GM23338 (cell line): ENCODE measurements around the gene TBC1D12. TPM values are rescaled to one million over a fixed set of nuclear protein-coding genes. Genes with fewer than 3 reads are reported as not detected.

ENCODE experiments used
- ATAC-seq: fragments of 200-7000 bp; cut with Tn5 transposase; 3 replicates; pipeline ENCODE4 v1.9.1; 2020
- DNase-seq: peaks from one replicate; pipeline ENCODE4 v3.0.0-alpha.2; 2015; ENCODE audit warnings: low spot score
- H2AFZ ChIP-seq: fragments of 200-600 bp; sonication (generic); 2 replicates; pipeline ENCODE4 v1.8.0; 2016; ENCODE audit warnings: antibody characterized with exemption, mild to moderate bottlenecking, moderate library complexity
- H3F3A ChIP-seq: fragments of 200-600 bp; sonication (generic); replicated peaks from 2 replicates; pipeline ENCODE4 v1.8.0; 2017; ENCODE audit warnings: antibody characterized with exemption, mixed run types, low read depth
- H3K27ac ChIP-seq: fragments of 200-600 bp; sonication (generic); 2 replicates; pipeline ENCODE4 v1.6.1; 2016; ENCODE audit warnings: low read depth
- H3K27me3 ChIP-seq: fragments of 200-600 bp; sonication (generic); 2 replicates; pipeline ENCODE4 v1.8.0; 2016; ENCODE audit warnings: mild to moderate bottlenecking, mixed run types, moderate library complexity; ENCODE audit not compliant: insufficient read depth
- H3K36me3 ChIP-seq: fragments of 200-600 bp; sonication (generic); 2 replicates; pipeline ENCODE4 v1.8.0; 2016; ENCODE audit warnings: mild to moderate bottlenecking; ENCODE audit not compliant: insufficient read depth
- H3K4me1 ChIP-seq: fragments of 200-600 bp; sonication (generic); 2 replicates; pipeline ENCODE4 v1.8.0; 2016; ENCODE audit warnings: mild to moderate bottlenecking, moderate library complexity; ENCODE audit not compliant: insufficient read depth
- H3K4me2 ChIP-seq: fragments of 200-600 bp; sonication (generic); 2 replicates; pipeline ENCODE4 v1.7.1; 2017; ENCODE audit warnings: mixed run types
- H3K4me3 ChIP-seq: fragments of 200-600 bp; sonication (generic); 2 replicates; pipeline ENCODE4 v1.6.1; 2016; ENCODE audit warnings: mixed run types
- H3K79me2 ChIP-seq: fragments of 200-600 bp; sonication (generic); replicated peaks from 2 replicates; pipeline ENCODE4 v1.8.0; 2017; ENCODE audit warnings: mild to moderate bottlenecking; ENCODE audit not compliant: insufficient read depth
- H3K9me2 ChIP-seq: fragments of 200-600 bp; sonication (generic); 2 replicates; pipeline ENCODE4 v1.8.0; 2017; ENCODE audit not compliant: insufficient read depth
- H4K20me1 ChIP-seq: fragments of 200-600 bp; sonication (generic); replicated peaks from 2 replicates; pipeline ENCODE4 v1.8.0; 2017; ENCODE audit warnings: mild to moderate bottlenecking; ENCODE audit not compliant: insufficient read depth
- H3K27ac Mint-ChIP-seq: 2 replicates; pipeline ENCODE4 v1.8.0; 2020; ENCODE audit warnings: inconsistent platforms, mild to moderate bottlenecking, moderate library complexity, mixed read lengths
- H3K27me3 Mint-ChIP-seq: 3 replicates; pipeline ENCODE4 v1.8.0; 2022; ENCODE audit warnings: low read depth, mild to moderate bottlenecking, moderate library complexity, mixed read lengths, inconsistent platforms; ENCODE audit not compliant: insufficient read depth, poor library complexity
- H3K36me3 Mint-ChIP-seq: 3 replicates; pipeline ENCODE4 v1.8.0; 2021; ENCODE audit warnings: low read depth, mild to moderate bottlenecking, inconsistent platforms, moderate library complexity, mixed read lengths
- H3K4me1 Mint-ChIP-seq: 3 replicates; pipeline ENCODE4 v1.8.0; 2020; ENCODE audit warnings: mild to moderate bottlenecking, inconsistent platforms, mixed read lengths
- H3K4me3 Mint-ChIP-seq: 3 replicates; pipeline ENCODE4 v1.8.0; 2021; ENCODE audit warnings: moderate library complexity, mild to moderate bottlenecking, inconsistent platforms, mixed read lengths
- H3K9me3 Mint-ChIP-seq: 3 replicates; pipeline ENCODE4 v1.8.0; 2020; ENCODE audit warnings: moderate library complexity, mild to moderate bottlenecking, inconsistent platforms, mixed read lengths
- CREB1 ChIP-seq: fragments of 250-450 bp; sonication (Bioruptor Pico); IDR thresholded peaks from 2 replicates; pipeline ENCODE4 v1.5.0; 2020; ENCODE audit warnings: low read depth, mild to moderate bottlenecking, moderate library complexity
- CTCF ChIP-seq, 2 experiments: fragments of 200-600 bp in 1 of 2; sonication (generic) in 1 of 2; conservative IDR thresholded peaks; 2 replicates each; pipeline versions ENCODE4 v1.5.1 to v1.6.1; 2016 to 2017; ENCODE audit warnings: antibody characterized with exemption in 2 of 2, low read depth in 2 of 2, mild to moderate bottlenecking in 2 of 2, moderate library complexity in 1 of 2
- EZH2 ChIP-seq: fragments of 200-600 bp; sonication (generic); IDR thresholded peaks from one replicate; pipeline ENCODE4 v1.8.0; 2017; ENCODE audit warnings: antibody characterized with exemption, mild to moderate bottlenecking, low read depth; ENCODE audit not compliant: unreplicated experiment
- EZH2phosphoT487 ChIP-seq: fragments of 200-600 bp; sonication (generic); IDR thresholded peaks from one replicate; pipeline ENCODE4 v1.8.1; 2018; ENCODE audit warnings: antibody characterized with exemption; ENCODE audit not compliant: unreplicated experiment
- JUNB ChIP-seq: IDR thresholded peaks from one replicate; pipeline ENCODE4 v1.6.1; 2016; ENCODE audit warnings: antibody characterized with exemption; ENCODE audit not compliant: unreplicated experiment
- NANOG ChIP-seq: IDR thresholded peaks from 2 replicates; pipeline ENCODE4 v1.6.1; 2016; ENCODE audit warnings: antibody characterized with exemption, borderline replicate concordance
- ZNF114 ChIP-seq: fragments of 250-450 bp; sonication (Bioruptor Pico); IDR thresholded peaks from 2 replicates; pipeline ENCODE4 v1.5.0; 2020; ENCODE audit warnings: mild to moderate bottlenecking, moderate library complexity
- ZNF331 ChIP-seq: fragments of 250-450 bp; sonication (Bioruptor Pico); IDR thresholded peaks from 2 replicates; pipeline ENCODE4 v1.5.0; 2020; ENCODE audit warnings: low read depth, mild to moderate bottlenecking, moderate library complexity
- polyA plus RNA-seq: library from polyadenylated mRNA; unstranded; fragments of >200 nt; fragmentation: Nextera tagmentation; extraction: Ambion mirVana; gene quantifications from 2 replicates; pipeline ENCODE4 v1.2.1, GENCODE V29; 2016
- total RNA-seq: library from RNA; depleted of rRNA; stranded (reverse); fragments of >200 nt; shearing (Covaris generic); gene quantifications from 2 replicates; pipeline ENCODE4 v1.2.3, GENCODE V29; 2014
- TF ChIP-seq, protein P1 (sequence below): IDR thresholded peaks from one replicate; pipeline ENCODE4 v1.6.1; 2018; ENCODE audit warnings: antibody characterized with exemption; ENCODE audit not compliant: unreplicated experiment
- TF ChIP-seq, protein P2 (sequence below): fragments of 250-450 bp; sonication (Bioruptor Pico); IDR thresholded peaks from 2 replicates; pipeline ENCODE4 v1.5.0; 2020; ENCODE audit warnings: mild to moderate bottlenecking, moderate library complexity

TBC1D12 gene
- total and polyA plus RNA-seq, 2 experiments from 2014 or later = 2.3 to 3.6 TPM

- Histone ChIP-seq H3K27me3 (no peaks in the 10 kb centered on the region), H3K79me2 (no peaks in the 10 kb centered on the region), H3K27ac (no peak overlapping the region), H3K36me3 (no peaks in the 10 kb centered on the region), H4K20me1 (no peaks in the 10 kb centered on the region), H3K9me2 (no peaks in the 10 kb centered on the region), H3K4me2 (no peak overlapping the region), H3K4me1 (no peaks in the 10 kb centered on the region), H3F3A (no peaks in the 10 kb centered on the region), H3K4me3 (no peak overlapping the region), H2AFZ (no peak overlapping the region)
- Mint-ChIP-seq H3K4me1 (peaks cover 6% of the 10 kb centered on the region; the same call in 2 of the 3 replicates), H3K27ac (no peak overlapping the region), H3K4me3 (no peak overlapping the region), H3K9me3 (no peaks in the 10 kb centered on the region; the same call in 2 of the 3 replicates), H3K27me3 (peaks cover under 1% of the 10 kb centered on the region), H3K36me3 (no peaks in the 10 kb centered on the region)
- no peak for ATAC-seq
- TF ChIP-seq CREB1 (no peak), ZNF331 (CRISPR knock-in tag) (no peak), EZH2phosphoT487 (no peak), JUNB (no peak), ZNF114 (CRISPR knock-in tag) (no peak), EZH2 (no peak), CTCF (conservative IDR thresholded peaks at IDR 0.05; ENCODE audit: low read depth in 2 of 2) (no peak)
- TF ChIP-seq, protein P1, sequence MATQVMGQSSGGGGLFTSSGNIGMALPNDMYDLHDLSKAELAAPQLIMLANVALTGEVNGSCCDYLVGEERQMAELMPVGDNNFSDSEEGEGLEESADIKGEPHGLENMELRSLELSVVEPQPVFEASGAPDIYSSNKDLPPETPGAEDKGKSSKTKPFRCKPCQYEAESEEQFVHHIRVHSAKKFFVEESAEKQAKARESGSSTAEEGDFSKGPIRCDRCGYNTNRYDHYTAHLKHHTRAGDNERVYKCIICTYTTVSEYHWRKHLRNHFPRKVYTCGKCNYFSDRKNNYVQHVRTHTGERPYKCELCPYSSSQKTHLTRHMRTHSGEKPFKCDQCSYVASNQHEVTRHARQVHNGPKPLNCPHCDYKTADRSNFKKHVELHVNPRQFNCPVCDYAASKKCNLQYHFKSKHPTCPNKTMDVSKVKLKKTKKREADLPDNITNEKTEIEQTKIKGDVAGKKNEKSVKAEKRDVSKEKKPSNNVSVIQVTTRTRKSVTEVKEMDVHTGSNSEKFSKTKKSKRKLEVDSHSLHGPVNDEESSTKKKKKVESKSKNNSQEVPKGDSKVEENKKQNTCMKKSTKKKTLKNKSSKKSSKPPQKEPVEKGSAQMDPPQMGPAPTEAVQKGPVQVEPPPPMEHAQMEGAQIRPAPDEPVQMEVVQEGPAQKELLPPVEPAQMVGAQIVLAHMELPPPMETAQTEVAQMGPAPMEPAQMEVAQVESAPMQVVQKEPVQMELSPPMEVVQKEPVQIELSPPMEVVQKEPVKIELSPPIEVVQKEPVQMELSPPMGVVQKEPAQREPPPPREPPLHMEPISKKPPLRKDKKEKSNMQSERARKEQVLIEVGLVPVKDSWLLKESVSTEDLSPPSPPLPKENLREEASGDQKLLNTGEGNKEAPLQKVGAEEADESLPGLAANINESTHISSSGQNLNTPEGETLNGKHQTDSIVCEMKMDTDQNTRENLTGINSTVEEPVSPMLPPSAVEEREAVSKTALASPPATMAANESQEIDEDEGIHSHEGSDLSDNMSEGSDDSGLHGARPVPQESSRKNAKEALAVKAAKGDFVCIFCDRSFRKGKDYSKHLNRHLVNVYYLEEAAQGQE = no peak
- DNase-seq = no peak
Measured at GRCh38 chr10:94490789-94491039, 88.4 kb downstream of the TBC1D12 start.

GRCh38 chr10:94493463-94493862 lies 91.1 kb downstream of the TBC1D12 start:
- Mint-ChIP-seq H3K36me3 (no peaks in the 10 kb centered on the region), H3K4me3 (no peak overlapping the region), H3K27ac (no peak overlapping the region), H3K27me3 (peaks cover 2% of the 10 kb centered on the region), H3K4me1 (peaks cover 6% of the 10 kb centered on the region; the same call in 2 of the 3 replicates), H3K9me3 (no peaks in the 10 kb centered on the region; the same call in 2 of the 3 replicates)
- H3K27me3 ChIP-seq = no peaks in the 10 kb centered on the region
- no peaks in the 10 kb centered on the region for H3K9me2 ChIP-seq
- no peaks in the 10 kb centered on the region for H3K36me3 ChIP-seq
- H3K4me1 ChIP-seq = no peaks in the 10 kb centered on the region
- H3K4me2 ChIP-seq = no peak overlapping the region
- ATAC-seq = no peak
- no peak overlapping the region for H3K4me3 ChIP-seq
- H3F3A ChIP-seq = no peaks in the 10 kb centered on the region
- no peak for DNase-seq
- no peak overlapping the region for H3K27ac ChIP-seq
- no peaks in the 10 kb centered on the region for H3K79me2 ChIP-seq
- no peak overlapping the region for H2AFZ ChIP-seq
- H4K20me1 ChIP-seq = no peaks in the 10 kb centered on the region
- no peak for TF ChIP-seq NANOG
- TF ChIP-seq JUNB = no peak
- TF ChIP-seq CREB1 = no peak
- TF ChIP-seq EZH2 = no peak
- TF ChIP-seq, protein P2, sequence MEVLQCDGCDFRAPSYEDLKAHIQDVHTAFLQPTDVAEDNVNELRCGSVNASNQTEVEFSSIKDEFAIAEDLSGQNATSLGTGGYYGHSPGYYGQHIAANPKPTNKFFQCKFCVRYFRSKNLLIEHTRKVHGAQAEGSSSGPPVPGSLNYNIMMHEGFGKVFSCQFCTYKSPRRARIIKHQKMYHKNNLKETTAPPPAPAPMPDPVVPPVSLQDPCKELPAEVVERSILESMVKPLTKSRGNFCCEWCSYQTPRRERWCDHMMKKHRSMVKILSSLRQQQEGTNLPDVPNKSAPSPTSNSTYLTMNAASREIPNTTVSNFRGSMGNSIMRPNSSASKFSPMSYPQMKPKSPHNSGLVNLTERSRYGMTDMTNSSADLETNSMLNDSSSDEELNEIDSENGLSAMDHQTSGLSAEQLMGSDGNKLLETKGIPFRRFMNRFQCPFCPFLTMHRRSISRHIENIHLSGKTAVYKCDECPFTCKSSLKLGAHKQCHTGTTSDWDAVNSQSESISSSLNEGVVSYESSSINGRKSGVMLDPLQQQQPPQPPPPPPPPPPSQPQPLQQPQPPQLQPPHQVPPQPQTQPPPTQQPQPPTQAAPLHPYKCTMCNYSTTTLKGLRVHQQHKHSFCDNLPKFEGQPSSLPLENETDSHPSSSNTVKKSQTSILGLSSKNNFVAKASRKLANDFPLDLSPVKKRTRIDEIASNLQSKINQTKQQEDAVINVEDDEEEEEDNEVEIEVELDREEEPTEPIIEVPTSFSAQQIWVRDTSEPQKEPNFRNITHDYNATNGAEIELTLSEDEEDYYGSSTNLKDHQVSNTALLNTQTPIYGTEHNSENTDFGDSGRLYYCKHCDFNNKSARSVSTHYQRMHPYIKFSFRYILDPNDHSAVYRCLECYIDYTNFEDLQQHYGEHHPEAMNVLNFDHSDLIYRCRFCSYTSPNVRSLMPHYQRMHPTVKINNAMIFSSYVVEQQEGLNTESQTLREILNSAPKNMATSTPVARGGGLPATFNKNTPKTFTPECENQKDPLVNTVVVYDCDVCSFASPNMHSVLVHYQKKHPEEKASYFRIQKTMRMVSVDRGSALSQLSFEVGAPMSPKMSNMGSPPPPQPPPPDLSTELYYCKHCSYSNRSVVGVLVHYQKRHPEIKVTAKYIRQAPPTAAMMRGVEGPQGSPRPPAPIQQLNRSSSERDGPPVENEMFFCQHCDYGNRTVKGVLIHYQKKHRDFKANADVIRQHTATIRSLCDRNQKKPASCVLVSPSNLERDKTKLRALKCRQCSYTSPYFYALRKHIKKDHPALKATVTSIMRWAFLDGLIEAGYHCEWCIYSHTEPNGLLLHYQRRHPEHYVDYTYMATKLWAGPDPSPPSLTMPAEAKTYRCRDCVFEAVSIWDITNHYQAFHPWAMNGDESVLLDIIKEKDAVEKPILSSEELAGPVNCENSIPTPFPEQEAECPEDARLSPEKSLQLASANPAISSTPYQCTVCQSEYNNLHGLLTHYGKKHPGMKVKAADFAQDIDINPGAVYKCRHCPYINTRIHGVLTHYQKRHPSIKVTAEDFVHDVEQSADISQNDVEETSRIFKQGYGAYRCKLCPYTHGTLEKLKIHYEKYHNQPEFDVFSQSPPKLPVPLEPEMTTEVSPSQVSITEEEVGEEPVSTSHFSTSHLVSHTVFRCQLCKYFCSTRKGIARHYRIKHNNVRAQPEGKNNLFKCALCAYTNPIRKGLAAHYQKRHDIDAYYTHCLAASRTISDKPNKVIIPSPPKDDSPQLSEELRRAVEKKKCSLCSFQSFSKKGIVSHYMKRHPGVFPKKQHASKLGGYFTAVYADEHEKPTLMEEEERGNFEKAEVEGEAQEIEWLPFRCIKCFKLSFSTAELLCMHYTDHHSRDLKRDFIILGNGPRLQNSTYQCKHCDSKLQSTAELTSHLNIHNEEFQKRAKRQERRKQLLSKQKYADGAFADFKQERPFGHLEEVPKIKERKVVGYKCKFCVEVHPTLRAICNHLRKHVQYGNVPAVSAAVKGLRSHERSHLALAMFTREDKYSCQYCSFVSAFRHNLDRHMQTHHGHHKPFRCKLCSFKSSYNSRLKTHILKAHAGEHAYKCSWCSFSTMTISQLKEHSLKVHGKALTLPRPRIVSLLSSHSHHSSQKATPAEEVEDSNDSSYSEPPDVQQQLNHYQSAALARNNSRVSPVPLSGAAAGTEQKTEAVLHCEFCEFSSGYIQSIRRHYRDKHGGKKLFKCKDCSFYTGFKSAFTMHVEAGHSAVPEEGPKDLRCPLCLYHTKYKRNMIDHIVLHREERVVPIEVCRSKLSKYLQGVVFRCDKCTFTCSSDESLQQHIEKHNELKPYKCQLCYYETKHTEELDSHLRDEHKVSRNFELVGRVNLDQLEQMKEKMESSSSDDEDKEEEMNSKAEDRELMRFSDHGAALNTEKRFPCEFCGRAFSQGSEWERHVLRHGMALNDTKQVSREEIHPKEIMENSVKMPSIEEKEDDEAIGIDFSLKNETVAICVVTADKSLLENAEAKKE (CRISPR knock-in tag) = no peak
